GM23338 (cell line): ENCODE results near the gene XYLT1. TPM values are rescaled to one million over a fixed set of nuclear protein-coding genes. Genes with fewer than 3 reads are reported as not detected.

Experiments
- ATAC-seq: fragments of 200-7000 bp; cut with Tn5 transposase; 3 replicates; pipeline ENCODE4 v1.9.1; 2020
- DNase-seq: peaks from one replicate; pipeline ENCODE4 v3.0.0-alpha.2; 2015; ENCODE audit warnings: low spot score
- H2AFZ ChIP-seq: fragments of 200-600 bp; sonication (generic); 2 replicates; pipeline ENCODE4 v1.8.0; 2016; ENCODE audit warnings: antibody characterized with exemption, mild to moderate bottlenecking, moderate library complexity
- H3F3A ChIP-seq: fragments of 200-600 bp; sonication (generic); replicated peaks from 2 replicates; pipeline ENCODE4 v1.8.0; 2017; ENCODE audit warnings: antibody characterized with exemption, mixed run types, low read depth
- H3K27ac ChIP-seq: fragments of 200-600 bp; sonication (generic); 2 replicates; pipeline ENCODE4 v1.6.1; 2016; ENCODE audit warnings: low read depth
- H3K27me3 ChIP-seq: fragments of 200-600 bp; sonication (generic); 2 replicates; pipeline ENCODE4 v1.8.0; 2016; ENCODE audit warnings: mild to moderate bottlenecking, mixed run types, moderate library complexity; ENCODE audit not compliant: insufficient read depth
- H3K36me3 ChIP-seq: fragments of 200-600 bp; sonication (generic); 2 replicates; pipeline ENCODE4 v1.8.0; 2016; ENCODE audit warnings: mild to moderate bottlenecking; ENCODE audit not compliant: insufficient read depth
- H3K4me1 ChIP-seq: fragments of 200-600 bp; sonication (generic); 2 replicates; pipeline ENCODE4 v1.8.0; 2016; ENCODE audit warnings: mild to moderate bottlenecking, moderate library complexity; ENCODE audit not compliant: insufficient read depth
- H3K4me2 ChIP-seq: fragments of 200-600 bp; sonication (generic); 2 replicates; pipeline ENCODE4 v1.7.1; 2017; ENCODE audit warnings: mixed run types
- H3K4me3 ChIP-seq: fragments of 200-600 bp; sonication (generic); 2 replicates; pipeline ENCODE4 v1.6.1; 2016; ENCODE audit warnings: mixed run types
- H3K79me2 ChIP-seq: fragments of 200-600 bp; sonication (generic); replicated peaks from 2 replicates; pipeline ENCODE4 v1.8.0; 2017; ENCODE audit warnings: mild to moderate bottlenecking; ENCODE audit not compliant: insufficient read depth
- H3K9me2 ChIP-seq: fragments of 200-600 bp; sonication (generic); 2 replicates; pipeline ENCODE4 v1.8.0; 2017; ENCODE audit not compliant: insufficient read depth
- H4K20me1 ChIP-seq: fragments of 200-600 bp; sonication (generic); replicated peaks from 2 replicates; pipeline ENCODE4 v1.8.0; 2017; ENCODE audit warnings: mild to moderate bottlenecking; ENCODE audit not compliant: insufficient read depth
- H3K27ac Mint-ChIP-seq: 2 replicates; pipeline ENCODE4 v1.8.0; 2020; ENCODE audit warnings: inconsistent platforms, mild to moderate bottlenecking, moderate library complexity, mixed read lengths
- H3K27me3 Mint-ChIP-seq: 3 replicates; pipeline ENCODE4 v1.8.0; 2022; ENCODE audit warnings: low read depth, mild to moderate bottlenecking, moderate library complexity, mixed read lengths, inconsistent platforms; ENCODE audit not compliant: insufficient read depth, poor library complexity
- H3K36me3 Mint-ChIP-seq: 3 replicates; pipeline ENCODE4 v1.8.0; 2021; ENCODE audit warnings: low read depth, mild to moderate bottlenecking, inconsistent platforms, moderate library complexity, mixed read lengths
- H3K4me1 Mint-ChIP-seq: 3 replicates; pipeline ENCODE4 v1.8.0; 2020; ENCODE audit warnings: mild to moderate bottlenecking, inconsistent platforms, mixed read lengths
- H3K4me3 Mint-ChIP-seq: 3 replicates; pipeline ENCODE4 v1.8.0; 2021; ENCODE audit warnings: moderate library complexity, mild to moderate bottlenecking, inconsistent platforms, mixed read lengths
- H3K9me3 Mint-ChIP-seq: 3 replicates; pipeline ENCODE4 v1.8.0; 2020; ENCODE audit warnings: moderate library complexity, mild to moderate bottlenecking, inconsistent platforms, mixed read lengths
- CREB1 ChIP-seq: fragments of 250-450 bp; sonication (Bioruptor Pico); IDR thresholded peaks from 2 replicates; pipeline ENCODE4 v1.5.0; 2020; ENCODE audit warnings: low read depth, mild to moderate bottlenecking, moderate library complexity
- CTCF ChIP-seq, 2 experiments: fragments of 200-600 bp in 1 of 2; sonication (generic) in 1 of 2; conservative IDR thresholded peaks; 2 replicates each; pipeline versions ENCODE4 v1.5.1 to v1.6.1; 2016 to 2017; ENCODE audit warnings: antibody characterized with exemption in 2 of 2, low read depth in 2 of 2, mild to moderate bottlenecking in 2 of 2, moderate library complexity in 1 of 2
- EZH2 ChIP-seq: fragments of 200-600 bp; sonication (generic); IDR thresholded peaks from one replicate; pipeline ENCODE4 v1.8.0; 2017; ENCODE audit warnings: antibody characterized with exemption, mild to moderate bottlenecking, low read depth; ENCODE audit not compliant: unreplicated experiment
- EZH2phosphoT487 ChIP-seq: fragments of 200-600 bp; sonication (generic); IDR thresholded peaks from one replicate; pipeline ENCODE4 v1.8.1; 2018; ENCODE audit warnings: antibody characterized with exemption; ENCODE audit not compliant: unreplicated experiment
- JUNB ChIP-seq: IDR thresholded peaks from one replicate; pipeline ENCODE4 v1.6.1; 2016; ENCODE audit warnings: antibody characterized with exemption; ENCODE audit not compliant: unreplicated experiment
- ZNF114 ChIP-seq: fragments of 250-450 bp; sonication (Bioruptor Pico); IDR thresholded peaks from 2 replicates; pipeline ENCODE4 v1.5.0; 2020; ENCODE audit warnings: mild to moderate bottlenecking, moderate library complexity
- ZNF331 ChIP-seq: fragments of 250-450 bp; sonication (Bioruptor Pico); IDR thresholded peaks from 2 replicates; pipeline ENCODE4 v1.5.0; 2020; ENCODE audit warnings: low read depth, mild to moderate bottlenecking, moderate library complexity
- polyA plus RNA-seq: library from polyadenylated mRNA; unstranded; fragments of >200 nt; fragmentation: Nextera tagmentation; extraction: Ambion mirVana; gene quantifications from 2 replicates; pipeline ENCODE4 v1.2.1, GENCODE V29; 2016
- total RNA-seq: library from RNA; depleted of rRNA; stranded (reverse); fragments of >200 nt; shearing (Covaris generic); gene quantifications from 2 replicates; pipeline ENCODE4 v1.2.3, GENCODE V29; 2014
- TF ChIP-seq, protein P1 (sequence below): IDR thresholded peaks from one replicate; pipeline ENCODE4 v1.6.1; 2018; ENCODE audit warnings: antibody characterized with exemption; ENCODE audit not compliant: unreplicated experiment
- TF ChIP-seq, protein P2 (sequence below): IDR thresholded peaks from 2 replicates; pipeline ENCODE4 v1.6.1; 2016; ENCODE audit warnings: antibody characterized with exemption

Gene XYLT1
- total and polyA plus RNA-seq, 2 experiments from 2014 or later: 3.5 to 24.7 TPM

- TF ChIP-seq, protein P1, sequence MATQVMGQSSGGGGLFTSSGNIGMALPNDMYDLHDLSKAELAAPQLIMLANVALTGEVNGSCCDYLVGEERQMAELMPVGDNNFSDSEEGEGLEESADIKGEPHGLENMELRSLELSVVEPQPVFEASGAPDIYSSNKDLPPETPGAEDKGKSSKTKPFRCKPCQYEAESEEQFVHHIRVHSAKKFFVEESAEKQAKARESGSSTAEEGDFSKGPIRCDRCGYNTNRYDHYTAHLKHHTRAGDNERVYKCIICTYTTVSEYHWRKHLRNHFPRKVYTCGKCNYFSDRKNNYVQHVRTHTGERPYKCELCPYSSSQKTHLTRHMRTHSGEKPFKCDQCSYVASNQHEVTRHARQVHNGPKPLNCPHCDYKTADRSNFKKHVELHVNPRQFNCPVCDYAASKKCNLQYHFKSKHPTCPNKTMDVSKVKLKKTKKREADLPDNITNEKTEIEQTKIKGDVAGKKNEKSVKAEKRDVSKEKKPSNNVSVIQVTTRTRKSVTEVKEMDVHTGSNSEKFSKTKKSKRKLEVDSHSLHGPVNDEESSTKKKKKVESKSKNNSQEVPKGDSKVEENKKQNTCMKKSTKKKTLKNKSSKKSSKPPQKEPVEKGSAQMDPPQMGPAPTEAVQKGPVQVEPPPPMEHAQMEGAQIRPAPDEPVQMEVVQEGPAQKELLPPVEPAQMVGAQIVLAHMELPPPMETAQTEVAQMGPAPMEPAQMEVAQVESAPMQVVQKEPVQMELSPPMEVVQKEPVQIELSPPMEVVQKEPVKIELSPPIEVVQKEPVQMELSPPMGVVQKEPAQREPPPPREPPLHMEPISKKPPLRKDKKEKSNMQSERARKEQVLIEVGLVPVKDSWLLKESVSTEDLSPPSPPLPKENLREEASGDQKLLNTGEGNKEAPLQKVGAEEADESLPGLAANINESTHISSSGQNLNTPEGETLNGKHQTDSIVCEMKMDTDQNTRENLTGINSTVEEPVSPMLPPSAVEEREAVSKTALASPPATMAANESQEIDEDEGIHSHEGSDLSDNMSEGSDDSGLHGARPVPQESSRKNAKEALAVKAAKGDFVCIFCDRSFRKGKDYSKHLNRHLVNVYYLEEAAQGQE: no peak
- TF ChIP-seq EZH2phosphoT487: no peak
- TF ChIP-seq, protein P2, sequence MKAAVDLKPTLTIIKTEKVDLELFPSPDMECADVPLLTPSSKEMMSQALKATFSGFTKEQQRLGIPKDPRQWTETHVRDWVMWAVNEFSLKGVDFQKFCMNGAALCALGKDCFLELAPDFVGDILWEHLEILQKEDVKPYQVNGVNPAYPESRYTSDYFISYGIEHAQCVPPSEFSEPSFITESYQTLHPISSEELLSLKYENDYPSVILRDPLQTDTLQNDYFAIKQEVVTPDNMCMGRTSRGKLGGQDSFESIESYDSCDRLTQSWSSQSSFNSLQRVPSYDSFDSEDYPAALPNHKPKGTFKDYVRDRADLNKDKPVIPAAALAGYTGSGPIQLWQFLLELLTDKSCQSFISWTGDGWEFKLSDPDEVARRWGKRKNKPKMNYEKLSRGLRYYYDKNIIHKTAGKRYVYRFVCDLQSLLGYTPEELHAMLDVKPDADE: no peak
- no peak for TF ChIP-seq CTCF (conservative IDR thresholded peaks at IDR 0.05; ENCODE audit: low read depth in 2 of 2)
- TF ChIP-seq CREB1 (CRISPR knock-in tag): no peak
- TF ChIP-seq EZH2: no peak
- TF ChIP-seq ZNF331 (CRISPR knock-in tag): no peak
Measured at GRCh38 chr16:17193566-17194100, 277.1 kb downstream of the XYLT1 start (continued).

DNA sequence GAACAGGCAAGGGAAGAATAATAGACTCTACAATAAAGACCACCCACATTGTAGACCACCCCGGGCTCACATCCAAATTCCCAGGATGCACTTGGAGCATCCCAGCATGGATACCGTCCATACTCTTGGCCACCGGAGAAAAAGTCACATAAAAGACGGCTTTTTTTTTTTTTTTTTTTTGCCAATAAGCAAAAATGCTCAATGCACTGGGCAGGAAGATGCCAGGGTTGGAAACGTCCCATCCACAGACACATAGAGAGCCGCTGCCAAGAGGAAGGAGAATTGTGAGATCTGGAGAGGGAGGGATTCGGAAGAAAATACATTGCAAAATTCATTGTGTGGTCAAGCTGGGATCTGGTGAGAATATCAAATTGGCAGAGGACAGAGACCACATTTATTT is 286.7 kb downstream of the XYLT1 start:
- H3K4me2 ChIP-seq: no peak overlapping the region
- H3K4me1 Mint-ChIP-seq: no peaks in the 10 kb centered on the region
- peaks cover 4% of the 10 kb centered on the region; the same call in 1 of the 2 replicates for H4K20me1 ChIP-seq
- no peaks in the 10 kb centered on the region; the same call in 1 of the 2 replicates for H3K4me1 ChIP-seq
- peaks cover 8% of the 10 kb centered on the region; the same call in 2 of the 3 replicates for H3K36me3 Mint-ChIP-seq
- no peaks in the 10 kb centered on the region for H3F3A ChIP-seq
- H2AFZ ChIP-seq: no peak overlapping the region
- peaks cover 6% of the 10 kb centered on the region for H3K27me3 Mint-ChIP-seq
- ATAC-seq (no peak), DNase-seq (no peak)
- H3K4me3 ChIP-seq: no peak overlapping the region
- H3K4me3 Mint-ChIP-seq: no peak overlapping the region
- no peak overlapping the region for H3K27ac ChIP-seq
- H3K9me2 ChIP-seq: no peaks in the 10 kb centered on the region
- H3K27me3 ChIP-seq: no peaks in the 10 kb centered on the region
- H3K79me2 ChIP-seq: no peaks in the 10 kb centered on the region
- H3K9me3 Mint-ChIP-seq: no peaks in the 10 kb centered on the region
- H3K27ac Mint-ChIP-seq: no peak overlapping the region
- no peaks in the 10 kb centered on the region for H3K36me3 ChIP-seq
- no peak for TF ChIP-seq CREB1 (CRISPR knock-in tag)
- TF ChIP-seq JUNB: no peak
- TF ChIP-seq, protein P2: no peak
- TF ChIP-seq, protein P1: no peak
- TF ChIP-seq ZNF114 (CRISPR knock-in tag): no peak
- TF ChIP-seq EZH2phosphoT487: no peak
- TF ChIP-seq CTCF (conservative IDR thresholded peaks at IDR 0.05; ENCODE audit: low read depth in 2 of 2): no peak
- no peak for TF ChIP-seq ZNF331 (CRISPR knock-in tag)
- no peak for TF ChIP-seq EZH2
